ENCODE data around the gene ADAMTS12.

ADAMTS12 gene

DNA sequence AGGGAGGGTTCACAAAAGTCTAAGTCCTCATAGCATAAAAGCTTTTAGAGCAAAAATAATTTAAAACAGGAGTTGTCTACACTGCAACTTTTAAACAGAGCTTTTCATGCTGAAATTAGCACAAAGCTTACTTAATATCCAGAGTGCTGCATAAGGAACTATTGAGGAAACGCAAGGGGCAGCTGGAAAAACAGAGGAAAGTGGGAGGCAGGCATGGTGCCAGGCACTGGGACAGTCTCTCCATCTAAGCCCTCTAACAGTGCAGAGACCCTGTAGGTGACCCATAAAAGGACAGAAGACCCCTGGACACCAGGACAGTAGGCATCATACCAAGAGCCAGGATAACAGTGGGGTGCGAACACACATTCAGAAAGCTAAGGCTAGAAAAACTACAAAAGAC is 49.3 kb downstream of the ADAMTS12 start:
- DNase-seq, result no peak

DNA sequence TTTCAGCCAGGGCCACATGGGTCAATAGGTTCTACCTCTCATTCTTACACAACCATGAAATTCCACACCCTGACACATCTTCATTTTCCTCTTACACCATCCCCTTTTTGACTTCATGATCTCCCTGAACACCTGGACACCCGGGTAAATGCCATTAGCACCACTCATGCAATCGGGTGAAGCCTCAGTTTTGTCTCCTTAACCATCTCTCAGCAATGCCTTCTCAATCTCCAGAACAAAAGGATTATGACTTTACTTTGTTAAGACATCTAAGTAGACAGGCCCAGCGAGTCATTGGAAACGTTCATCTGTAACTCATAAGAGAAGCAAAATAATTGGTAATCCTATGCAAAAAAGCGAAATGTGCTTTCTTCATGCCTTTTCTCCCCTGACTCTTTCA is 49.9 kb downstream of the ADAMTS12 start:
- DNase-seq, result no peak

DNA sequence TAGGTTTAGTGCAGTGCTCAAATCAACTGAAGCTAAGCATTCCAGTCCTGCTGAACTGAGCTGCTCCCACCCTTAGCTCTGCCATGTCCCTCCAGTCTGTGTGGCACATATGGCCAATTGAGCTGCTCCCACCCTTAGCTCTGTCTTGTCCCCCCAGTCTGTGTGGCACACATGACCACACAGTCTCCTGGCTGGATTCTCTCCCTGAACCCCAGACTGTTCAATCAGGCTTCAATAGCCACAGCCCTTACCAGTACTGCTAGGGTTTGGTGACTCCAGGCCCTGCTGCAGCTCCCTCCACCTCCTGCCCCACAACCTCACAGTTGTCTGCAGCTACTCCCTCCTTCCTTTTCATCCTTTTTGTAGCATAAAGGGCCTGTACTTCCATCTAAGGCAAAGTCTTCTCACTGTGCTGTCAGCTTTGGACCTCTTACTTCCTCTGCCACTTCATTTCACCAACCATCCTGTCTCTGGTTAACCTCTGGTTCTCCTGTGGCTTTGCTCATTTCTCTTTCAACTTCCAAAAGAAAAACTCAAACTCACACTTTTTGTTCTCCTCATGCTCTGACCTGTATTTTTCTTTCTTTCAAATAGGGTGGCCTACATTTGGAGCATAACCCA is 50.8 kb downstream of the ADAMTS12 start:
- DNase-seq, result no peak

DNA sequence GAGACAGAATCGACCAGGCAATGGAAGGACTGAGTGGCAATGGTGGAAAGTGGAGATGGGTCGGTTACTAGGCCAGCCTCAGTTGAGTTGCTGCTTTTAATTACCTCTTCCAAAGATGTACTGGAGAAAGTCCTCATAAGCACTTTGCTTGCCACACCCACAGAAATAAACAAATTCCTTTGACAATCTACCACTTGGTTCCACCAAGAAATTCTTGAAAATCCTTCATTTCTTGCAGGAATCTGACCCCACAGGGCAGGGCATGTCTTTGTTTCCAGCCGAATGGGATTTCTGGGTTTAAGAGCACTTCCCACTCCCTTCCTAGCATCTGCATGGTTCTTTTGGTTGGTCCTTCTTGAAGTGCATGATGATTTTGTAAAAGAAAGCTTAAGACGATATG is 54.5 kb downstream of the ADAMTS12 start:
- no peak for DNase-seq

DNA sequence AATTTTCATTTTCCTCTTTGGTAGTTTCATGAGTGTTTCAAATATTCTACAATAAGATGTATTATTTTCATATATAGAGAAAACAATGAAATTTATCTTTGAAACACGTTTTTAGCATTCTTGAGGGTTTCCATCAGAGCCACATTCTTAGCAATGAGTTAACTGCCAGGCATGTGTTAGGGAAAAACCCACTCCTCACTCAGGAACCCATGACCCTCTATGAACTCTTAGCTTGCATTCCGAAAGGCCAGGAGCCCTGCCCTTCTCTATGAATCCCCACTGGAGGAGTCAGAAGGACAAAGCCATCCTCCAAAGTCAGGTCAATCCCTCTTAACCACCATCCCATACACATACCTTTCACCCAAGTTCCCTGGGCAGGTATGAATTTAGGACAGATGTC is 57.5 kb downstream of the ADAMTS12 start:
- no peak for DNase-seq

DNA sequence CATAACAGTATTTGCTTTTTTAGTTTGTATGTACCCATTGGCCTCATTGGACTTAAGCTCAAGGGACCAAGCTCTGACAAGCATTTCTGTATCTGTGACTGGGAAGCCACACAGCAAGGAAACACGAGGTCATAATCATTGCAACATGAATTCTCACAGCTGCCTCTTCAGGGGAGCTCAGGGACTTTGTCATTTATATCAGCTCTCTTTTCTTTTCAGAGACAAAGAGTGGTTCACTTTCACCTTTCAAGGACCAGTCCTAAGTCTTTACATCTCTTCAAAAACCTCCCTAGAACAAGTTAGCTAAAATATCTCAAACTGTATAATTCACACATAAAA is 58.6 kb downstream of the ADAMTS12 start:
- DNase-seq, result no peak

DNA sequence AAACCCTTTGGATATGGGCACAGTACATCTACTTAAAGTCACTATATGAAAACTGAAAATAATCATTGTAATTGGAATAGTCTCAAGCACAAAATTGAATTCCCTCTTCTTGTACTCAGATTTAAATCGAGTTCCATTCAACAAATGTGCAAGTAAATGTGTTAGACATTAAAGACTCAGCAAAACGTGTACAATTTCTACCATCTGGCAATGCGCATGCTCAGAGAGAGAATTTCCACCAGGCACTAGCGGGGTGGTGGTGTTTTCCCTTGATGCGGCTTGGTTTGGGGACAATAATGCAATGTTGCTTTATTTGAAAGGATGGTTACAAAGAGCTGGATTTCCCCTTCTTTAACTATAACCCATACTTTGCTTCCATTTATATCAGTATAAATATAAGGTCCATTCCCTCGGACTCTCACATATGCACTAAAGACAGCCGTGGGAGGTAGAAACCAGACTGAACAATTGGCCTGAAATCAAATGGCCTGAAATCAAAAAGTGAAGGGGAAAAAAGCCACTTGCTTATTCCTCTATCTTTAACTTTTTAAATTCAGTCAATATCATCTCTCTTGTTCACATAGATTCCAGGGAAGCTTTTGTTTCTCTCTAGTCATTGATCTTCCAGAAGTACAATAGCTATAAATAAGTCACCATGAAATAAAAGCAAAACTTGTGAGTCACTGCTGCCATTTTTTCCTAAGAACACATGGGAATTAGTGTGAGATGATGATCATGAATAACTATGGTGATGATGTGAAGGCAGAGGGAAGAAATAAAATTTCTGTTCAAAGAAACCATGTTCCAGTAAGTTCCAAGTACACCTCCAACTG is 59.2 kb downstream of the ADAMTS12 start:
- DNase-seq, result no peak

DNA sequence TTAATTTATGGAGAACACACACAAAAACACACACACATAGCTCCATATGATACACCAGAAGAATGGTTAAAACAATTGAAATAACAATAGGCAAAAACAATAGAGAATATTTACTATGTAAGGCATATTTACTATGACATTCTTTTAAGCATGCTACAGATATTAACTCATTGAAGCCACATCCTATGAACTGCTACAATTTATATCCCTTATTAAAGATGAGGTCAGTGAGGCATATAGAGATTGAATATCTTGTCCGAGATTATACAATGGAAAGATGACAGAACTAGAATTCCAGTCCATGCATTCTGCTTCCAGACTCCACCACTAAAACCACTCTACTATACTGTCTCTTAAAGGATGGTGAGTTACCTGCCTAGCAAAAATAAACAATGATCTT is 60.7 kb downstream of the ADAMTS12 start:
- no peak for DNase-seq

DNA sequence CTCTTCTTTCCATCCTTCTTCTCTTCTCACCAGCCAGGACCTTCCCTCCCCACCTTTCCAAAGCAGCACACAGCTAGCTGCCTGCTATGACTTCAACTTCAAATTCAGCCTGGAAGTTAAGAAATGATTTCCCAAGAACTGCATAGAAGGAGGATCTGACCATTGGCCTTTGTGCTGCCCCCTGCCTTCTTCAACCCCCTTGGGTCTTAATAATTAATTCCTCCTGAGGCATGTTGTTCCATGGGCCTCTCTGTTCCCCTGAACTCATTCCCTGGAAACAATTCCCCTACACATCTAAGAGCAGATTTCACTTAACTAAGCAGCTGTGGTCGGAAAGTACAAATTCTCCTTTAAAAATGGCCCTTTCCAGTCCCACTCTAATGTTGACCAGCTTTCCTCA is 62.4 kb downstream of the ADAMTS12 start:
- DNase-seq, result no peak

DNA sequence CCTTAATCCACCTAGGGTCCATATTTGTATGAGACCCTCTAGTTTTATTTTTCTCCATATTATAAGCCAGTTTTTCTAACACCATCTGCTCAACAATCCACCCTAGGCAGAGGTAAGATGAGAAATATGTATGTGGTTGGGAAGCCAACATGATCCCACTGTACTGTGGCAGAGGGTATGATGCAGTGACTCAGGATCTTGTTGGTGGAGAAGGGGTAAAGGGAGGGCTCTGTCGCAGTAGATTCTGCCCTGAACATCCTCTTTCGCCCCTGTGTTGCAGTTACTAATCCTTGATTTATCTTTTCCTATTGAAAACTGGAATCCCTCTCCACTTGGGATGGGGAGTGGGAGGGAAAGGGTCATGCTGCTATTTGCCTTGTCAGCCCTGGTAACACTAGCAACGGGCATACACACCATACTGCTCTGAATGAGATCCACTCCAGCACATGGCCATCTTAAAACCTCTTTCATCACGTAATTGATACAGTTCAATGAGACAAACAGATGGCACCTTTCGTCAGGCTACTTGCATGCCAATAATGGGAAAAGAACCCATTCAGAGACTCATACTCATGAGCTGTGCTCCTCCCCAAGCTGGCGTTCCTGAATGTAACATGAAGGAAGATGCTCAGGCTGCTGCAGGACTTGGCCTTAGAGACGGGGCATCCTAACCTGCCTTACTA is 63.0 kb downstream of the ADAMTS12 start:
- DNase-seq, result no peak

DNA sequence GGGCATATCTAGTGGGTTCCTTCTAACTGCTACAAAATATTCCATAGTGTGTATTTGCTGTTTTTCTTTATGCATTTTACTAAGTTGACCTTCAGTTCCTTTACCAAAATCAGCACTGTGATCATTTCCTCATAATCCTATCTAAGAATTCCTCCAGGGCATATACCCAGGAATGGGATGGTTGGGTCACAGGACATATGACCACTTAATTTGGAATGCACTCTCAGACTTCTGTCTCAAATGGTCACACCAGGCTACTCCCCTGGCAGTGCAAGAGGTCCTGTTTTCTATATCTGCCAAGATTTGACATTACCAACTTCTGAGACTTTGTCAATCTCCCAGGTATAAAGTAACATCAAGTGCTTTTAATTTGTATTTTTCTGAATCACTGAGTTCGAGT is 63.9 kb downstream of the ADAMTS12 start:
- no peak for DNase-seq

DNA sequence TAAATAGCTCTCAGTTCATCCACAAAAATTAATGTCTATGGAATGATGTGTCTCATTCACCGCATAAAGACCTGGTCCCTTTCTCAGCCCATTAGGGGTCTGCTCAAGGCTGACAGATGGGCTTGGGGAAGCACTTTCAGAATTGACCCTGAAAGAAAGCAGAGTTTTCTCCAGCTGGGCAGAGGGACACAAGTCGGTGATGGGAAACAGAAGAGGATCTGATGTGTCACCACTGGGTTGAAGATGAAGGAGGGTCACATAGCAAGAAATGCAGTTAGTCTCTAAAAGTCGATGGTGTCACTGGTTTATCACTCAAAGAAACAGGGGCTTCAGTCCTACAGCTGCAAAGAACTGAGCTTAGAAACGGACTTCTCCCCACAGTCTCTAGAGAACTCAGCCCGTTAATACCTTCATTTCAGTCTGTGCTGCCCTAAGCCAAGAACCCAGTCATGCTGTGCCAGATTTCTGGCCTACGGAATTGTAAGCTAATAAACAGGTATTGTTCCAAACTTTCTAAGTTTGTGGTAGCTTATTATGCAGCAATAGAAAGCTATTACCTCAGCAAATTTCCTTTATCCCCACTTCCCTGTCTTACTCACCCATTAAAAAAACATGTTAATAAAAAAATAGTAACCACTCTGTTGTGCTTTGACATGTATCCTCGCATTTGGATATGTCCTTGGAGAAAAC is 64.6 kb downstream of the ADAMTS12 start:
- no peak for DNase-seq

DNA sequence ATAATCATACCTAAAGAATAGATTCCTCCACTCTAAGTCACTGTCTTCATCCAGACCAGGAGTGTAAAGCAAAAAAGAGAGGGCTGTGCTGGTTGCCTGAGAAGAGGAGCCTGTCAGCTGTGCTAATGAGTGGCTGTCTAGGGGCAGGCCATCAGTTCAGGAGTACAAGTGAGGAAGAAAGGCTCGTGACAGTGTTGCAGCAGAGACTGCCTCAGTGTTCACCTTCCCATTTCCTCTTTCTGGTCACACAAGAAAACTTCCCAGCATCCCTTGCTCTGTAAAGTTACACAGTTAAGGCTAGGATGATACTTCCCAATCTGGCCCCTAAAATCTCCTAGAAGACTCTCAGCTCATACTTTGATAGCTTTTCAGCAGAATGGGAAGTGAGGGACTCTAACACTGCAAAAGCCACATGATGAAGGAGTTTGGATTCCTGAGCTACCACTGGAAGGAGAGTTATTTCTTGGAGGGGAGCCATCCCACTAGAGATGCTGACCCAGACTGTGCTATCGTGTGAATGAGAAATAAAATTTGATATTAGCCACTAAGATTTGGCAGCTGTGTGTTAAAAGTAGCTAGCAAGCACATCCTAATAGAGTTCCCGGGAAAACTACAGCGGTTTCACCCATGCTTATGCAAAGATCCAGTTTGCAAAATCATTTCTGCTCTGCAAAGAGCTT is 67.1 kb downstream of the ADAMTS12 start:
- DNase-seq, result no peak

DNA sequence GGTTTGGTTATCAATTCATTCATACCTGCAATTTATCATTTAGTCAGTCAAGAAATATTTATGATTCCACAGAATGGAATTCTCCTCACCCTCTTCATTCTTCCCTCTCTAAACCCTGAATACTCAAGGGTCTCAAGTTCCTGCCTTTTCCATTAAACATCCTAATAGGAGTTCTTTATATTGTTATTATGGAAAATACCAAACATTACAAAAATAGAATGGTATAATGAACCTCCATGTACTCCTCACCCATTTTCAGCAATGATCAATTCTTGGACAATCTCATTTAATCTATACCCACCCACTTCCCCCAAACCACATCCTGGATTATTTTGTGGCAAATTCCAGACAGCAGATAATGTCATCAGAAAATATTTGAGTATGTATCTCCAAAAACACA is 74.5 kb downstream of the ADAMTS12 start:
- no peak for DNase-seq

DNA sequence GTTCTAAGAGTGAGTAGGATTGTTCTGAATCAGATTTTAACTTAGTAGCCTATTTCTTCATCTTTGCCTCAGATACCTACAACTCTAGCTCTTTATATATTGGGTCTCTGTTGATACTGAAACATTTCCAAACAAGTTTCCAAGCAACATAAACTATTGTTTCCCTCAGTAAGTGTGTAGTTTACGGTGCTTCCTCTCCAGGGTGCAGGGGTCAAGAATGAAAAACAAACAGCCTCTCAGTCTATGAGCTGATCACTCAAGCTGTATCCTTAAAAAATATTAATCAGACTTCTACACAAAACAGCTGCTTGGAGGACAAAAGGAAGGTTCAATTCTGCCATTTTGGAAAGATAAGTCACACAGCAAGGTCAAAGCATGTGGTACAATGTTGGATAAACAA is 75.0 kb downstream of the ADAMTS12 start:
- DNase-seq, result no peak

DNA sequence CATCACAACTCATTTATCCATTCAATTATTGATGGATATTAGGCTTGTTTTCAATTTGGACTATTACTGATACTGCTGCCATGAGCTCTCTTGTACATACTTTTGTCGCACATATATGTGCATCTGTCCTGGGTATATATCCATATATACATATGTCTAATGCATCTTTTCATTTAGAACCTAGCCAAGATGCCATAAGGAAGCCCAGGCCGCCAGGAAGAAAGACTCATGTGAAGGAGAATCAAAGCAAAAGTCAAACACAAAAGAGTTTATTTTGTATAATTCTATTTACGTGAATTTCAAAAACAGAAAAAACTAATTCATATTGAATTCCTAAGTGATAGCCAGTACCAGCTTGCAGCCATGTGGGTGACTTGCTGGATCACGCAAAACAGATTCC is 79.0 kb downstream of the ADAMTS12 start:
- DNase-seq, result no peak

DNA sequence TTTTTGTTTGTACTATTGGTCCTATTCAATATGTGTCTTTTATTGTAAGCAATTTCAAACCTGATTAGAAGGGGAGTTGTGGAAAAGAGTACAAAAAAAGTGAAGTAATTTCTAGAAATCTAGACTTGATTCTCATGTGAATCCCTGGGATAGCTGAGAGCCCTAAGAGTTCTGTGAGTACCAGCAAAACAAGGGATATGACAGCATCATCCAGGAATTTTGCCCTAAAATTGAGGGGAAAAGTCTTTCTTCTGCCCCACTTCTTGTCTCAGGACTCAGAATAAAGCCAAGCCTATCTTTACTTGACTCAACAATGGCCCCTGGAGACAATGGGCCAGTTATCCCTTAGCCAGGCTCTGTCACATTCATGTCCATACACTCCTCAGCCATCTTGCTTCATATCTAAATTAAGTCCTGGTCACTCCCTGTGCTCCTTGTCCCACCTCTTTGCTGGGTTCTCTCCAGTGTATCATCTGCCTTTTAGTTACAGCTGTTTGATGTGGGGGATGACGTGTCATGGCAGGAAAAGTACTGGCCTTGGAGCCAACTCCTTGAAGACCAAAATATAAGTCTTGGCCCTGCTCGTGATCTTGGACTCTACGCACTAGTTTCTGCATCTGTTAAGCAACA is 81.2 kb downstream of the ADAMTS12 start:
- no peak for DNase-seq

DNA sequence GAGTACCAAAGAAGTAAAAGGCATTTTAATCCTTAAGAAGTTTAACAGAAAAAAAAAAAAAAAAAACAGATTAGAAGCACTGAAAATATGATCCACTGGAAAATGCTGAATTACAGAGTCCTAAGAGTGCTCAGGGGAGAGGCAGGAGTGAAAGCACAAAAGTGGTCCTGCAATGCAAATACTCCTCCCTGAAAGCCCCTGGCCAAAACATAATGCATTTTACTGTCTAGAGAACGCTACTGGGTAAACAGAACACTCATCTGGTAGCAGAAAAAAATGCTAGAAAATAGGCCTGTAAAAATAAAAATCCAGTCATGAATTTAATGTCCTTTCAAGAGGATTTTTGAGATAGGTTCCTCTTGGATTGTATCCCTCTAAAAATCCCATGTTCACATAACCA is 81.9 kb downstream of the ADAMTS12 start:
- DNase-seq, result no peak

DNA sequence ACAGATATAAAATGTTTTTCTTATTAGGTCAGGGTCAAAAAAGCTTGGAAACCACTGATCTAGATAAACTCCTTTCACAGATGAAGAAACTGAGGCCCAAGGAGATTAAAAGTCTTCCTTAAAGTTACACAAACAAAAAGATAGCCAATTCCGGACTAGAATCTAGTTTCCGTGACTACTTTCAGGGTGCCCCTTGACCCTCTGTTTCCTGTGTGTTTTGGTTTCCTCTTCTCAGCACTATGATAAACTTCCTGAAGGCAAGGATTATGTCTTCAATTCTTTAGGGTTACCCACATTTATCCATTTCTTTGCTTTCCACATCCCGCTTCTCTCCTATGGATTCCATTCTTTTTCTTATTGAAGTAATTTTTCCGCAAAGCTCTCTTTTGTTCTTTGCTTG is 83.1 kb downstream of the ADAMTS12 start:
- DNase-seq, result no peak

DNA sequence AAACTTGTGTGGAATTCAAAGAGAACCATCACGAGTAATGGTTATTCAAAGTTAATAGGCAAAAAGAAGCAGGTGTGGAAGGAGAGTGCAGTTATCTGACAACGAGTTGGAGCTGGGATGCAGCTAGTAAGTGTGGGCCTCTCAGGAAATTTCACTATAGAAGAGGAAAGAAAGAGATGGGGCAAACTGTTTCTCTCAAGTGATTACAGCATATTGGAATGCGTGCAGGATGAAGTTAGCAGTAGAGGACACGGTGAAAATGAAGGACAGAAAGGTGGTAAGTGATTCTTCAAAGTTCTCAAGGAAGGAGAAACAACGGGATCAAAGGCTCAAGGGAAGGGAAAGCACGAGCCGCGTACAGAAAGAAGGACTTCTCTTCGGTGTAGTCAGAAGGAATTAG is 84.0 kb downstream of the ADAMTS12 start:
- DNase-seq, result no peak

DNA sequence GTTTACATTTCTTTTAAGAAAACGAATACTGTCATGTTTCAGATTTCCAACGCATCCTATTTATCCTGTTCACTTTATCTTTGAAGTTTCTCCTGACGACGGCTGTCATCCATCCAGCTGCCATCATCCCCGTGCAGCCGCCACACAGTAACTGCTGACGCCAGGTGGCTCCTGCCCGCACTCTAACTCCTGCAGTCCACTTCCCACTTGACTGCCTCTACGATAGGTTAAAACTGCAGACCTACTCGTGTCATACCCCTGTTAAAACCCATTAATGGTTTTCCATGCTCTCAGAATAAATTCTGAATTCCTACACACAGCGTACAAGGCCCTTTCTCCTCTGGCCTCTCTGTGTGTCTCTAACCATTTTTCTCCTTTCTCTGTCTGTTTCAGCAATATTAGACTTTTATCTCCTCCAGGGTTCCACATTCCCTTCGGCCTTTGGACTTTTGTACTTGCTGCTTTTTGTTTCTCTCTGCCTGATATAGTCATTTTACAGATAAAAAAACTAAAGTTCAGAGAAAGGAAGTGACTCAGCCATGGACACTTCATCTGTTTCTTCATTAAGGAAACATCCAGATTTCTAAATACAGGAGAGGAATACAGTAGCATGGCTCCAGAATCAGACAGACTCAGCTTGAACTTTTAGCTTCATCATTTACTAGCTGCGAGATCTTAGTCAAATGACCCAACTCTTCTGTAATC is 84.9 kb downstream of the ADAMTS12 start:
- no peak for DNase-seq

DNA sequence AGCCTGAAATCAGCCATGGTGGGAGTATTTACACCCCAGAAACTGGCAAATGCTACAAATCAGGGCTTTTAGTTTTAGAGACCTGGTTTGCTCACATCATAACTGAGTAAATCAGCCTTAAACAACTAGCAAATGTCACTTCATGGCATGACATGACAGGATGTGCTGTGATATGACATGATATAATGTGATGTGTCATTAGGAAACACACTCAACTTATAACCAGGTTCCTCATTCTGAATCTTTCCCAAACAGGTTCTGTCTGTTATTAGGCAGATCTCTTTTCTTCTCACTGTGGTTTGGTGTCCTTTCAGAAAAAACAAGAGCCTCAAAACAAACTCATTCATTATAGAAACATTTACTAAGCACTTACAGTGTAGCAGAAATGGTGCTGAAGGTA is 90.5 kb downstream of the ADAMTS12 start:
- DNase-seq, result no peak

Measured in SIG-M5 (cell line).